Stomach (tissue), 9 donors: Measurements from ENCODE around the gene USP7. TPM values are rescaled to one million over a fixed set of nuclear protein-coding genes. Genes with fewer than 3 reads are reported as not detected.
A peak's percentile ranks its signal among the peaks of the same experiment; 100 is the strongest.

Experiments
- DNase-seq, 2 donors: peaks; one replicate each; pipeline versions ENCODE4 v3.0.0 to v3.0.0-alpha.2; 2013 to 2019
- H3K27ac ChIP-seq, 5 donors: fragments of 200-600 bp in 4 of 5; sonication (generic) in 4 of 5; one replicate each; pipeline ENCODE4 v1.5.1; 2013 to 2019; ENCODE audit warnings: mild to moderate bottlenecking in 1 of 5, moderate library complexity in 1 of 5
- H3K27me3 ChIP-seq, 3 donors: fragments of 200-600 bp; sonication (generic); one replicate each; pipeline ENCODE4 v1.5.1; 2017 to 2019; ENCODE audit warnings: mixed run types in 1 of 3
- H3K36me3 ChIP-seq, 4 donors: fragments of 200-600 bp; sonication (generic); 1 replicate in 3 of 4; 2 replicates in 1 of 4; pipeline ENCODE4 v1.5.1; 2016 to 2019
- H3K4me1 ChIP-seq, 4 donors: fragments of 200-600 bp; sonication (generic); one replicate each; pipeline ENCODE4 v1.5.1; 2016 to 2019
- H3K4me3 ChIP-seq, 4 donors: fragments of 200-600 bp; sonication (generic) in 3 of 4; one replicate each; pipeline ENCODE4 v1.5.1; 2016 to 2019; ENCODE audit warnings: mild to moderate bottlenecking in 1 of 4
- H3K9me3 ChIP-seq, 4 donors: fragments of 200-600 bp; sonication (generic); one replicate each; pipeline ENCODE4 v1.5.1; 2016 to 2019
- CTCF ChIP-seq, 7 experiments: fragments of 450-650 bp in 4 of 7; fragments of 200-600 bp in 3 of 7; sonication (generic) in 3 of 7; IDR thresholded peaks; one replicate each; pipeline ENCODE4 v1.5.1; 2016 to 2019; ENCODE audit warnings: antibody characterized with exemption in 7 of 7, control low read depth in 2 of 7, mild to moderate bottlenecking in 1 of 7
- EP300 ChIP-seq: sonication (generic); formaldehyde crosslinking; IDR thresholded peaks from one replicate; pipeline ENCODE4 v1.6.1; 2017; ENCODE audit warnings: antibody characterized with exemption
- POLR2A ChIP-seq, 4 donors: fragments of 450-650 bp; IDR thresholded peaks; one replicate each; pipeline ENCODE4 v1.6.1; 2016; ENCODE audit warnings: antibody characterized with exemption in 4 of 4, control low read depth in 2 of 4, mild to moderate bottlenecking in 1 of 4, moderate library complexity in 1 of 4
- POLR2AphosphoS5 ChIP-seq, 3 donors: sonication (generic); formaldehyde crosslinking; IDR thresholded peaks; one replicate each; pipeline ENCODE4 v1.6.1; 2016; ENCODE audit warnings: antibody characterized with exemption in 3 of 3
- WGBS, 5 donors: extraction: QIAGEN DNeasy Blood & Tissue Kit in 3 of 5; methylation state at CpG; one replicate each; pipeline versions ENCODE4 v1.1.5 to v1.1.7; 2013 to 2018; 5-methylcytosine and 5-hydroxymethylcytosine counted together
- intact Hi-C: fragments of 100-400 bp; cut with DNase I; formaldehyde crosslinking; loops from one replicate; pipeline ENCODE4 v1.15.1; 2023; ENCODE audit warnings: low total_unique reads
- polyA plus RNA-seq, 3 donors: library from polyadenylated mRNA; stranded (reverse); fragments of 200-250 nt; gene quantifications; one replicate each; pipeline ENCODE4 v1.2.3, GENCODE V29; 2013
- total RNA-seq, 5 donors: library from RNA; depleted of rRNA; stranded (reverse); fragments of >200 nt; gene quantifications; one replicate each; pipeline versions ENCODE4 v1.1.0 to v1.2.3, GENCODE V29; 2014 to 2016
- donor health status: healthy with polysubstance abuse.
- donor health status: Bipolar disorder and iron deficiency.
- donor health status: healthy.

Gene USP7
- total and polyA plus RNA-seq, 8 donors = 19.3 to 171 (median 58.0) TPM

GRCh38 chr16:8961811-8962390, 1.8 kb downstream of the USP7 start:
- Histone ChIP-seq H3K4me1 (peaks cover 53 to 62% (median 61%) of the 10 kb centered on the region in 4 donors), H3K27me3 (no peaks in the 10 kb centered on the region), H3K36me3 (no peaks in the 10 kb centered on the region), H3K9me3 (no peaks in the 10 kb centered on the region), H3K27ac (peak overlapping the region in 4 of 5 donors; percentile 36 to 89 (median 78)), H3K4me3 (peak overlapping the region; percentile 77 to 89 (median 84))
- DNase-seq = no peak
- intact Hi-C loops = no loop called here
- 10 to 24% (median 16%) methylated on average over 15 of the region's 15 CpGs for WGBS, 5 donors
- no peak for TF ChIP-seq POLR2A (IDR thresholded peaks at IDR 0.05)
- TF ChIP-seq EP300 = no peak
- no peak for TF ChIP-seq CTCF (IDR thresholded peaks at IDR 0.05)
- no peak for TF ChIP-seq POLR2AphosphoS5 (IDR thresholded peaks at IDR 0.05)

- peak overlapping the region in 2 of 4 donors; percentile 11 for H3K4me3 ChIP-seq
- H3K4me1 ChIP-seq = peaks cover 62 to 73% (median 71%) of the 10 kb centered on the region in 4 donors
- intact Hi-C loops = no loop called here
- 16 to 23% (median 19%) methylated on average over 1 of the region's 1 CpG for WGBS, 5 donors
- H3K9me3 ChIP-seq = no peaks in the 10 kb centered on the region
- peak overlapping the region; percentile 30 to 62 (median 57) for H3K27ac ChIP-seq
- H3K36me3 ChIP-seq = no peaks in the 10 kb centered on the region
- no peaks in the 10 kb centered on the region for H3K27me3 ChIP-seq
- DNase-seq = no peak
- TF ChIP-seq EP300 (no peak), POLR2A (IDR thresholded peaks at IDR 0.05) (no peak), CTCF (IDR thresholded peaks at IDR 0.05) (no peak), POLR2AphosphoS5 (IDR thresholded peaks at IDR 0.05) (no peak)
Measured at GRCh38 chr16:8960788-8961109, 3.0 kb downstream of the USP7 start.

GRCh38 chr16:8959921-8960787, 3.6 kb downstream of the USP7 start:
- intact Hi-C loops = no loop called here
- Histone ChIP-seq H3K4me1 (peaks cover 65 to 79% (median 75%) of the 10 kb centered on the region in 4 donors), H3K27me3 (no peaks in the 10 kb centered on the region), H3K9me3 (no peaks in the 10 kb centered on the region), H3K27ac (peak overlapping the region; percentile 30 to 62 (median 57)), H3K36me3 (no peaks in the 10 kb centered on the region), H3K4me3 (peak overlapping the region in 3 of 4 donors; percentile 11 to 12 (median 11))
- peak in 1 of 2 donors; percentile 56 for DNase-seq
- WGBS, 5 donors = 8 to 15% (median 11%) methylated on average over 12 of the region's 12 CpGs
- no peak for TF ChIP-seq EP300
- no peak for TF ChIP-seq POLR2A (IDR thresholded peaks at IDR 0.05)
- no peak for TF ChIP-seq POLR2AphosphoS5 (IDR thresholded peaks at IDR 0.05)
- no peak for TF ChIP-seq CTCF (IDR thresholded peaks at IDR 0.05)

GRCh38 chr16:8958344-8959167, 5.2 kb downstream of the USP7 start:
- intact Hi-C loops = no loop called here
- Histone ChIP-seq H3K9me3 (no peaks in the 10 kb centered on the region), H3K27ac (peak overlapping the region; percentile 14 to 72 (median 49)), H3K4me3 (peak overlapping the region in 1 of 4 donors; percentile 4), H3K27me3 (no peaks in the 10 kb centered on the region), H3K4me1 (peaks cover 65 to 84% (median 82%) of the 10 kb centered on the region in 4 donors), H3K36me3 (no peaks in the 10 kb centered on the region)
- 46 to 59% (median 51%) methylated on average over 12 to 14 of the region's 14 CpGs for WGBS, 5 donors
- no peak for DNase-seq
- TF ChIP-seq CTCF (IDR thresholded peaks at IDR 0.05) = no peak
- TF ChIP-seq EP300 = no peak
- TF ChIP-seq POLR2A (IDR thresholded peaks at IDR 0.05) = no peak
- no peak for TF ChIP-seq POLR2AphosphoS5 (IDR thresholded peaks at IDR 0.05)
